Measurements from ENCODE around the gene DMBX1. TPM values are rescaled to one million over a fixed set of nuclear protein-coding genes. Genes with fewer than 3 reads are reported as not detected.

DMBX1 gene
- total and polyA plus RNA-seq, 9 of the 15 experiments (the other 6 are each of a cell fraction or from before 2014, with no cell fraction given) = 0.25 to 4.3 (median 1.0) TPM

DNA sequence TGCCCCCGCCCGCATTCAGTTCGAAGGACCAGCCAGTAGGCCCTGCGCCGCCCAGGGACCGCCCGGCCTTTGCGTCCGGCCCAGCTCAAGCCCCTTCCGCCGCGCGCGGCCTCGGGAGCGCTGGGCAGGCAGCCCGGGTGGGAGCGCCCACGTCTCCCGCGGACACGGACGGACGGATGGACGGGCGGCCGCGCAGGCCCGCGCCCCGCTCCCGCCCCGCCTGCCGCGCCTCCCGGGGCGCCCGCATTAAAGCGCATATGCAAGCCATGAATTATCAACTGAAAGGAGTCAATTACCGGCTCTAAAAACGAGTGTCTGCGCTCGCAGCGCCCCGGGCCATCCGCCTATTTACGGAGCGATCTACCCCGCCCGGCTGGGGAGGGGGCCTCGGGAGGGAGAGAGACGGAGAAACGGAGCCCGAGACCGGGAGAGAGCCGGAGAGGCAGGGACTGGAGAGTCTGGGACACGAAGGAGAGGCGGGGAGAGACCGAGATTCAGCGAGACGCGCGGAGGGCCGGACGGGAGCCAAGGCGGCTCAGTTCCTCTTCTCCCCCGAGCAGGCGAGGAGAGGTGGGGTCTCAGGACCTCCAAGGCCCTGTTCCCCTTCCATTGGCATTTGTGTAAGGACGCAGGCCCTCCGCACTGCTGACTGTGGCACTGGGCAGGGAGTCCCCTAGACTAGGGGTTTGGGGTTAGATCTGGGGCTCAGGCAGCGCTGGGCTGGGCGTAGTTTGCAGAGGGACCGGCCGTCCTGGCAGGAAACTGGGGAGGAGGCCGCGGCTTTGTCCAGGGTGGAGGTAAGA, 41.3 kb upstream of the DMBX1 start:
- Histone ChIP-seq H3K9me3 (replicated peaks; ENCODE audit: control insufficient read depth, insufficient read depth, low read depth, low read length) (no peaks in the 10 kb centered on the region), H3K79me2 (ENCODE audit: control insufficient read depth, insufficient read depth, low read length) (no peaks in the 10 kb centered on the region), H3K27ac (ENCODE audit: extremely low read depth, low read depth, low read length) (no peak overlapping the region), H3K9me1 (ENCODE audit: control insufficient read depth, insufficient read depth, low read length) (no peaks in the 10 kb centered on the region), H3K36me3 (ENCODE audit: control insufficient read depth, insufficient read depth, low read length) (no peaks in the 10 kb centered on the region), H3K4me2 (ENCODE audit: insufficient read depth, low read length) (no peak overlapping the region), H2AFZ (ENCODE audit: low read depth, low read length) (no peak overlapping the region), H3K4me3 (no peak overlapping the region), H3K27me3 (ENCODE audit: control insufficient read depth in 2 of 2, insufficient read depth in 2 of 2, low read length in 2 of 2) (peaks cover 0 to 1% of the 10 kb centered on the region in 2 experiments; a peak in 2 of 5 replicates), H3K9ac (ENCODE audit: insufficient read depth in 1 of 2, low read depth in 2 of 2, low read length in 2 of 2) (0 out of 4 replicates have a peak overlapping the region, but pooled peaks of 1 of the 2 experiments have one; percentile 21), H4K20me1 (replicated peaks; ENCODE audit: control insufficient read depth, insufficient read depth, low read length) (no peaks in the 10 kb centered on the region), H3K4me1 (replicated peaks in 1 of 2; ENCODE audit: control insufficient read depth in 2 of 2, insufficient read depth in 2 of 2, low read length in 2 of 2) (peaks cover 22 to 49% of the 10 kb centered on the region in 2 experiments)
- BruUV-seq (replicated peaks) = no TSS peak
- ATAC-seq (no peak), DNase-seq (ENCODE audit: extremely low read depth in 1 of 4, low spot score in 3 of 4) (no peak), FAIRE-seq (no peak)
- intact Hi-C loops (cut with micrococcal nuclease) (no loop called here), in situ Hi-C loops (cut with MboI) (loop anchor here (5.0 kb wide), 2 partner anchors 79 to 279 kb away; no protein-coding TSS in a partner anchor)
- ChIA-PET CTCF (ENCODE audit: low intra/inter-chr PET ratio) (interaction anchor here (0.6 to 7.9 kb wide), 3 partner anchors 30 to 81 kb away, joined by 3 to 144 read pairs (median 3); no protein-coding TSS in a partner anchor), POLR2A (interaction anchor here (0.6 to 3.4 kb wide), 3 partner anchors 12 to 92 kb away, joined by 3 to 16 read pairs (median 5); no protein-coding TSS in a partner anchor)
- TF ChIP-seq ZNF445 (CRISPR knock-in tag; IDR thresholded peaks at IDR 0.05; ENCODE audit: low read depth) = no peak
- TF ChIP-seq, protein P1, sequence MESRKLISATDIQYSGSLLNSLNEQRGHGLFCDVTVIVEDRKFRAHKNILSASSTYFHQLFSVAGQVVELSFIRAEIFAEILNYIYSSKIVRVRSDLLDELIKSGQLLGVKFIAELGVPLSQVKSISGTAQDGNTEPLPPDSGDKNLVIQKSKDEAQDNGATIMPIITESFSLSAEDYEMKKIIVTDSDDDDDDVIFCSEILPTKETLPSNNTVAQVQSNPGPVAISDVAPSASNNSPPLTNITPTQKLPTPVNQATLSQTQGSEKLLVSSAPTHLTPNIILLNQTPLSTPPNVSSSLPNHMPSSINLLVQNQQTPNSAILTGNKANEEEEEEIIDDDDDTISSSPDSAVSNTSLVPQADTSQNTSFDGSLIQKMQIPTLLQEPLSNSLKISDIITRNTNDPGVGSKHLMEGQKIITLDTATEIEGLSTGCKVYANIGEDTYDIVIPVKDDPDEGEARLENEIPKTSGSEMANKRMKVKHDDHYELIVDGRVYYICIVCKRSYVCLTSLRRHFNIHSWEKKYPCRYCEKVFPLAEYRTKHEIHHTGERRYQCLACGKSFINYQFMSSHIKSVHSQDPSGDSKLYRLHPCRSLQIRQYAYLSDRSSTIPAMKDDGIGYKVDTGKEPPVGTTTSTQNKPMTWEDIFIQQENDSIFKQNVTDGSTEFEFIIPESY (CRISPR knock-in tag; IDR thresholded peaks at IDR 0.05) = 0 out of 2 replicates have a peak, but pooled peaks have one; percentile 33
- WGBS (ENCODE audit: insufficient coverage, low coverage, missing lambda C conversion rate) = 85% methylated on average over 50 of the region's 76 CpGs
